ENCODE results near the gene PCCA.

PCCA gene

GRCh38 chr13:100478107-100478809 is 389.4 kb downstream of the PCCA start:
- no peak for DNase-seq

DNA sequence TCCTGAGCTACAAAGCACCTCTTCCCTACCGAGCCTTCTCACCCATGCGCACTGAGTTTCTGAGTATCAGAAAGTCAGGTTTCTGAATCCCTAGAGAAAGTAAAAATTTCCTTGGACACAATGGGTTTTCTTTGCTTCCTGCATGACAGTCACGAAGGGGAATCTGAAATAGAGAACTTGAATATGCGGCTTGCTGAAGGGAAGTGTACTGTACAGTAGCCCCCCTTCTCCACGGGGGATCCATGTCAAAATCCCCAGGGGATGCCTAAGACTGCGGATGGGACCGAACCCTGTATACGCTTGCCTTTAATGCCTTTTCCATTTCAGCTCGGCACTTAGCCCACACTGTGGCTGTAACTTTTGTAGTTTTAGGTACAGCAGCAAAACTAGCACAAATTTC is 391.8 kb downstream of the PCCA start:
- DNase-seq, result no peak

GRCh38 chr13:100483139-100483538 is 394.2 kb downstream of the PCCA start:
- DNase-seq, result no peak

DNA sequence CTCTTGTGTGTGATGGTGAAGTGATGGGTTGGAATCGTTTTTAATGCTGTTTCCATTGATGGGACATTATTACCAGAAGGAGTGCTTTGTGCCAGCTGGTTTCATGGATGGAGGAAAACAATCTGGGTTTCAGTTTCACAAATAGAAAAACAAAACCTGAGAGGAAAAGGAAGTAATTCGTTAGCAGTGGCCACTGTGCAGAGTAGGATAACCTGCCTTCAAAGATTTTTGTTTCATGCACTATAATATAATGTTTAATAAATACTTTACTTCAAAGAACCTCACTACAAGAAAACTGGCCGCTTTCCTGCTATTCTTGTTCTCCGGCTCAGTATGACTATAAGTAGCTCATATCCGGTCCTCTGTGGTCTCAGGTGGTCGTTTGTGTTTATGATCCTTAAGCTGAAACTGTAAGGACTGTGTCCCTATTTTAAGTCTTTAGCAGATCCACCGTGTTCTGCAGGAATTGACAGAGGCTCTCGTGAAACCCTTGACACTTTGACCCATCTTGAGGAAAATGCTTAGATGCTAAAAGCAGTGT is 395.0 kb downstream of the PCCA start:
- no peak for DNase-seq

- no peak for DNase-seq
These were observed 395.8 kb downstream of the PCCA start for GRCh38 chr13:100484702-100485101.

DNA sequence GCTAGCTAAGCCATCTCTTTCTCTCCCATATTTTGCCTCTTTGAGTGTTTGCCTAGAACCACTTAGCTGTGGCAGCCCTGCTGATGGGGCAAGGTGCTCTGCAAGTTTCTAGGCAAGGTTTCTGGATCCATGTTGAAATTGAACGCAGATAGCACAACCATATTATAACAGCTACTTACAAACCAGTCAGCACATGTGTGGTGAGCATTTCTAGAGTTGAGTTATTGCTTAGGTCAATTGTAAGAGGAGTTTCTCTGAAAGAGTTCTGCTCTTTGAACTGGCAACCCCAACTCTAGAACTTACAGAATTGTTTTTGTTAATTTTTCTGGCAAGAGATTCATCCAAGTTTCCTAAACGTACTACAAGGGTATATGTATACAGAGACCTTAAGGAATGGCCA is 396.4 kb downstream of the PCCA start:
- no peak for DNase-seq

DNA sequence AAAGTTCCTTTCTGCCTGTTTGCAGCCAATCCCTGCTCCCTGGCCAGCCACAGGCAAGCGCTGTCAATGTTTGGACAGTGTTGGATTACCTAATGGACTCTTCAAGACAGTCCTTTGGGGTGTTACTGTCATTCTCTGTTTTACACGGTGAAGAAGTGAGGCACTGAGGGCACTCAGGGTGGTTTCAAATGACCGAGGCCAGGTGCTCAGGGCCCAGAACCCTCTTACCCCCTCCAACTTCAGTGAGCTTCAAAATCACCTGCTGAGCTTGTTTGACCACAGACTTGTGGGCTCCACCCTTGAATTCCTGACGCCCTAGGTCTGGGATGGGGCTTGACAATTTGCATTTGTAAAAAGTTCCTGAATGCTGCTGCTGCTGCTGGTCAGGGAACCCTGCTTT is 401.8 kb downstream of the PCCA start:
- peak; percentile 26 to 85 for DNase-seq

GRCh38 chr13:100491164-100491842 is 402.4 kb downstream of the PCCA start:
- DNase-seq, result peak; percentile 25 to 50

GRCh38 chr13:100493418-100493817 is 404.5 kb downstream of the PCCA start:
- no peak for DNase-seq

DNA sequence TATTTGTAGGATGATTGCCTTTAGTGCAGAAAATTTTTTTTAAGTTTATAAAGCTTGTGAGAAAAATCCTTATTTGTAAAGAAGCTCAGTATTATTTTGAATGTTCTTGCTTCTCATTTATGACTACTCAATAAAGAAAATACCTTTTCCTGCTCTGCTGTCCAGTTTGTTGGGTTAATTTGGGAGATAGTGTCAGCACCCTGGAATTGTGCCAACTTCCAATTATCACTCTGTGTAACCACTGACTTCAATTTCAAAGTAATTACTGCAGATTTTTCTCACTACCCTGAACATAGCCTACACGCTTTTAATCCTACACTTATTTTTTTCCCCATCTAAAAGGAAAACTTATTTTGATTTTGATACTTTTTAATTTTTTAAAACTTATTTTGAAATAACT is 406.6 kb downstream of the PCCA start:
- DNase-seq, result peak; percentile 62 to 91

DNA sequence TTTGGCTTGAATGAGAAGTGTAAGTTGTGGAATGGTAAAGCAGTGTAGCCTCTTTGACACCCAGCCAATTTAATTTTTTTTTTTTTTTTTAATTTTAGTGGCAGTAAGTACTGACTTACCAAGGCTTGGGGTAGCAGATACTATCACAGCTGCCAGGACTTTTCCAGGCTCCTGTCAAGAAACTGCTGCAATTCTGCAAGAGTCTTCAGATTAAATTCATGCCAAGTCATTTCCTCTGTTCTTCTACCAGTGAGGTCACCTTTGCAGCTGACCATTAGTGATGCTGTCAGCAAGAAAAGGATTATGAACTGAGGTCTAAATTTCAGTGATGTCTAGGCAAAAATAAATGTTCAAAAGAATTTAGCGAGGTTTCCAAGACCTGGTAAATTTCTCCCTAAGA is 408.5 kb downstream of the PCCA start:
- DNase-seq, result no peak

- no peak for DNase-seq
These were observed 413.6 kb downstream of the PCCA start for GRCh38 chr13:100502446-100502845.

GRCh38 chr13:100503622-100504021 is 414.7 kb downstream of the PCCA start:
- no peak for DNase-seq

DNA sequence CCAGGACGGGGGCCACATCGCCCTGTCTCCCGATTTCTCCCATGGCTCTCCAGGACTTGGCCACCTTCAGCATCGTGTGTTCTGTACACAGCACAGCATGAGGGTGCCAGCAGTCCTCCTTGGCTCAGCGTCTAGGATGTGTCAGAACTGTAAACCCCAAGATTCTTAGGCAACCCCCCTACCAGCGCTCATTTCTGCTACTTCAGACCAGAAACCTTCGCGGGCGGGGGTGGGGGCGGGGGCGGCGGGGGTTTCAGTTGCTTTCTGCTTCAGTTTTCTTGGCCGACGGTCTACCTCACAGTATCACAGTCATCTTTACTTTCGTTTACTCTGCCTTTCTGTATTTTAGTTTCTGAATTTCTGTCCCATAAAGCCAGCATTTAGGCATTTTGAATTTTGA is 417.3 kb downstream of the PCCA start:
- DNase-seq, result peak in 1 of 2 experiments; percentile 43

GRCh38 chr13:100506600-100507422 is 417.9 kb downstream of the PCCA start:
- DNase-seq, result peak; percentile 89 to 98

GRCh38 chr13:100508455-100508854 is 419.6 kb downstream of the PCCA start:
- DNase-seq, result peak; percentile 92 to 98

GRCh38 chr13:100508996-100509395 is 420.1 kb downstream of the PCCA start:
- DNase-seq, result peak; percentile 47 to 77

DNA sequence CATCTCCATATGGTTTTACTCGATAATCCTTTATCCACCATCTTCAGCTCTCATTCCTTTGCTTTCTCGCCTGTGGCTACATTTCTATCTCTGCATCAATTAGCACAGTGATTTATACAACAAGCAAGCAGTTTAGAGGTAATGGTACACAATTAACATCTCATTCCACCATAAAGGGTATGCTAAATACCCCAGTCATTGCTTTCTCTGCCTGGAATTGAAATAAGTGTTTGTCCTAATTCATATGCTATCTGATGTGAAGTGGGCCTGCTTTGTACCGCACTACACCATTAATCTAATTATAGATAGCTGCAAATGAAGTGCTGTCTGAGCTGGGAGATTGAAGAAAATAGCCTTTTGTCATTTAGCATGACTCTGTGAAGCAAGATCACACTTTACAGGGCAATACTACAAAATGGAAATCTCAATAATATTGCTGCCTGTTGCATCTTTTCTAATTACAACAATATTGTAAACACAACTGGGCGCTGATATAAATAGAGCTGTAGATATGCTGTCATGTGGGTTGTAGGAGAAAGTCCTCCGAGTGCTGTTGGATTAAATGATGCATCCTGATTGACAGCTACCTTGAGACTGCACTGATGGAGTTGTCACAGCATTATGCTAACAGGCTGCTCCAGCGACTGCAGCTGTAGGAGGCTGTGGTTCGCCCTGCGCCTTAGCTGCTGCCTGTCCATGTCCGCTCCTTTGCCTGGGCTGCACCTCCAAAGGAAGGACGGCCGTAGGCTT is 421.5 kb downstream of the PCCA start:
- peak; percentile 58 to 85 for DNase-seq

DNA sequence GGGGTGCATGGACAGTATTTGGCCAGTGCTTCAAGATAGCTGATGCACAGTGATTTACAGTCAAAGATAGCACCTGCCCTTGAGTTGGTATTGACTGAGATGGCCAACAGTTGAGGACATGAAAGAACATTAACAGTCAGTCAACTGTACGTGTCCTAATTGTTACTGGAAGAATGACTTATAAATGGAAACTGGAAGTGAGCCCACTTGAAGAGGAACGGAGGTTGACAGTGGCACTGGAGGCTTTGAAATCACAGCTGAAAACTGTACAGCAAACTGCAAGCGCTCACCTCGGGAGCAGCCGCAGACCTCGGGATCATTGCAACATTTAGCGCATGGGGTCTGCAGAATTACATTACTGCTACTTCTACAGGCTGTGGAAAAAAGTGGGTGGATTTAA is 422.6 kb downstream of the PCCA start:
- peak in 1 of 2 experiments; percentile 45 for DNase-seq

DNA sequence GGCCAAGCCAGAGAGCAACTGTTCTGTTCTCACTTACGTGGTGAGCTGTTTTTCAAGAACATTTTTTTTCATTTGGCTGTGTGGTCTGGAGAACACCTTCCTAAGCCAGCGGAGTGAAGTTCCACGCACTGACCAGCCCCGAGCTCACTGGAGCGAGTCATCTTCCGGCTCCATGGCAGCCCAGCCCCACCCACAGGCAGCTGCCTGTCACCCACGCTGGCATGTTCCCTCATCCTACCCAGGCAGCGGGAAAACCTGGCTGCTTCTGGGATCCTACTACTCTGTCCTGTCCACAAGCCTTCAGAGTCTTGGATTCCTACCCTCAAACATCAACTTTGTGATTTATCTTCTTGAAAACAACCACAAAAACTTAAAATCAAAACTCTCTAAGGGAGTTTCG is 423.5 kb downstream of the PCCA start:
- DNase-seq, result no peak

DNA sequence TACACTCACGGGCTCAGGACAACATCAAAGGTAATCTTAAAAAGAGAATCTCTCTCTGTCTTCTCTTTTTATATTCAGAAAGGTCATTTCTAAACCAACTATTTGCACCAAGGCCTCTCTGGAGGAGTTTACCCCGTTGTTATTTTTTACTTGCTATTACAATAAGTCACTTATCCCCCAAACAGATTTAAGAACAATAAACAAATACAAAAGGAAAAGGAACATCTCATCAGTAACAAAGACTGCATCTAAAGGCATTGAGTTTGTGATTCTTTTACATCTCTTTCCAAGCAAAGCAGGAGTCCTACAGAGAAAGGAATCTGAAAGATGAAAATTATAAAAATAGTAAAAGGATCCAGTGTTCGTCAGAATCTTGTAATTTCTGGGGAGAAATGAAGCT is 424.3 kb downstream of the PCCA start:
- no peak for DNase-seq

GRCh38 chr13:100513987-100514670 is 425.2 kb downstream of the PCCA start:
- peak; percentile 53 to 82 for DNase-seq
